K562 (cell line): ENCODE measurements around the gene ZNF165. TPM values are rescaled to one million over a fixed set of nuclear protein-coding genes. Genes with fewer than 3 reads are reported as not detected.

Source experiments
- ARID1B ChIP-seq: fragments of 450-650 bp; IDR thresholded peaks from 2 replicates; pipeline ENCODE4 v1.6.1; 2016; ENCODE audit warnings: antibody characterized with exemption, mild to moderate bottlenecking, inconsistent platforms
- ATF3 ChIP-seq, 2 experiments: fragments of 450-650 bp in 1 of 2; sonication (generic) in 1 of 2; formaldehyde crosslinking in 1 of 2; IDR thresholded peaks in 1 of 2; conservative IDR thresholded peaks in 1 of 2; 2 replicates each; pipeline versions ENCODE4 v1.6.1 to v1.8.1; 2016 to 2023; ENCODE audit warnings: mild to moderate bottlenecking in 2 of 2, moderate library complexity in 2 of 2, inconsistent platforms in 1 of 2, missing genetic modification reagents in 1 of 2
- FOXP1 ChIP-seq: sonication (generic); formaldehyde crosslinking; IDR thresholded peaks from 2 replicates; pipeline ENCODE4 v1.8.0; 2022; ENCODE audit warnings: mild to moderate bottlenecking, missing genetic modification reagents
- FUS ChIP-seq: fragments of 200-400 bp; formaldehyde crosslinking; optimal IDR thresholded peaks from 2 replicates; pipeline ENCODE3; 2017; ENCODE audit warnings: low read depth, low read length
- HCFC1 ChIP-seq: IDR thresholded peaks from 2 replicates; pipeline ENCODE4 v1.6.1; 2012; ENCODE audit warnings: low read depth, low read length, improper control_type of control experiment
- KAT2B ChIP-seq: IDR thresholded peaks from one replicate; pipeline ENCODE4 v1.6.1; 2012; ENCODE audit warnings: low read depth, mild to moderate bottlenecking, control low read depth, inconsistent platforms, low read length, moderate library complexity
- KDM2B ChIP-seq: fragments of 250-450 bp; sonication (Bioruptor Pico); IDR thresholded peaks from 2 replicates; pipeline ENCODE4 v1.8.0; 2021; ENCODE audit warnings: mild to moderate bottlenecking, moderate library complexity
- KLF10 ChIP-seq: fragments of 250-450 bp; sonication (Bioruptor Pico); IDR thresholded peaks from 2 replicates; pipeline ENCODE4 v1.6.1; 2021; ENCODE audit warnings: matching md5 sums
- LCOR ChIP-seq: sonication (generic); formaldehyde crosslinking; IDR thresholded peaks from 2 replicates; pipeline ENCODE4 v1.8.0; 2022; ENCODE audit warnings: mild to moderate bottlenecking, missing genetic modification reagents
- MAFG ChIP-seq: fragments of 450-650 bp; conservative IDR thresholded peaks from 2 replicates; pipeline ENCODE4 v1.6.1; 2016; ENCODE audit warnings: missing genetic modification characterization, missing compliant biosample characterization
- MCM3 ChIP-seq: fragments of 450-650 bp; IDR thresholded peaks from 2 replicates; pipeline ENCODE4 v1.6.1; 2016
- POLR2A ChIP-seq: fragments of 450-650 bp; conservative IDR thresholded peaks from 2 replicates; pipeline ENCODE4 v1.6.1; 2016
- SIRT6 ChIP-seq: IDR thresholded peaks from one replicate; pipeline ENCODE4 v1.6.1; 2012; ENCODE audit warnings: low read depth, mild to moderate bottlenecking, control low read depth, inconsistent platforms, low read length, moderate library complexity
- TAF1 ChIP-seq: IDR thresholded peaks from 2 replicates; pipeline ENCODE4 v1.6.1; 2011; ENCODE audit warnings: mild to moderate bottlenecking, low read length, moderate library complexity; ENCODE audit not compliant: insufficient read depth, control insufficient read depth, severe bottlenecking; ENCODE audit errors: extremely low read depth
- TOE1 ChIP-seq, 2 experiments: fragments of 450-650 bp in 1 of 2; sonication (generic) in 1 of 2; formaldehyde crosslinking in 1 of 2; IDR thresholded peaks; 2 replicates each; pipeline versions ENCODE4 v1.7.1 to v1.8.0; 2016 to 2022; ENCODE audit warnings: borderline replicate concordance in 2 of 2, mild to moderate bottlenecking in 2 of 2, antibody characterized with exemption in 1 of 2, inconsistent platforms in 1 of 2, low read depth in 1 of 2, missing genetic modification reagents in 1 of 2, moderate library complexity in 1 of 2
- XRCC4 ChIP-seq: IDR thresholded peaks from one replicate; pipeline ENCODE4 v1.6.1; 2011; ENCODE audit not compliant: insufficient read depth, insufficient read length; ENCODE audit errors: extremely low read depth
- ZC3H4 ChIP-seq: sonication (generic); formaldehyde crosslinking; IDR thresholded peaks from 2 replicates; pipeline ENCODE4 v1.9.0; 2021; ENCODE audit warnings: missing genetic modification reagents, borderline replicate concordance
- ZC3H8 ChIP-seq: fragments of 450-650 bp; IDR thresholded peaks from 2 replicates; pipeline ENCODE4 v1.6.1; 2017
- ZNF354B ChIP-seq: fragments of 250-450 bp; sonication (Bioruptor Pico); IDR thresholded peaks from 2 replicates; pipeline ENCODE4 v1.4.0; 2020
- ZNF655 ChIP-seq: fragments of 250-450 bp; sonication (Bioruptor Pico); IDR thresholded peaks from 2 replicates; pipeline ENCODE4 v1.5.0; 2021
- ZNF76 ChIP-seq: fragments of 250-450 bp; sonication (Bioruptor Pico); IDR thresholded peaks from 2 replicates; pipeline ENCODE4 v1.4.0; 2020; ENCODE audit warnings: mild to moderate bottlenecking, moderate library complexity, borderline replicate concordance
- ZSCAN32 ChIP-seq: fragments of 450-650 bp; formaldehyde crosslinking; IDR thresholded peaks from 2 replicates; pipeline ENCODE4 v1.4.0; 2020; ENCODE audit warnings: mild to moderate bottlenecking, moderate library complexity
- polyA plus RNA-seq, 8 experiments: library from polyadenylated mRNA; depleted of rRNA in 4 of 8; stranded (reverse) in 5 of 8; unstranded in 3 of 8; fragments of >200 nt; fragmentation: Nextera tagmentation in 2 of 8; fragmentation: Illumina TruSeq in 1 of 8; extraction: Ambion mirVana in 2 of 8; extraction: Trizol in 1 of 8; gene quantifications; 2 replicates each; pipeline versions ENCODE4 v1.2.1 to v1.2.3, GENCODE V29; 2011 to 2014; ENCODE audit warnings: inconsistent platforms in 1 of 8, missing spikeins in 1 of 8
- total RNA-seq, 7 experiments: library from RNA; depleted of rRNA in 6 of 7; stranded (reverse); fragments of >200 nt in 6 of 7; fragmentation: Illumina TruSeq in 2 of 7; extraction: Trizol in 2 of 7; gene quantifications; 2 replicates each; pipeline versions ENCODE4 v1.2.1 to v1.2.3, GENCODE V29; 2011 to 2021; ENCODE audit warnings: low replicate concordance in 1 of 7
- TF ChIP-seq, protein P1 (sequence below): fragments of 250-450 bp; sonication (Bioruptor Pico); IDR thresholded peaks from 2 replicates; pipeline ENCODE4 v1.6.1; 2021; ENCODE audit warnings: mild to moderate bottlenecking
- TF ChIP-seq, protein P2 (sequence below): fragments of 250-450 bp; sonication (Bioruptor Pico); IDR thresholded peaks from 2 replicates; pipeline ENCODE4 v1.8.0; 2021; ENCODE audit warnings: moderate library complexity, mild to moderate bottlenecking, inconsistent platforms

The ZNF165 gene
- total and polyA plus RNA-seq, 9 of the 15 experiments (the other 6 are each of a cell fraction or from before 2014, with no cell fraction given): 0.82 to 3.6 (median 1.2) TPM

GRCh38 chr6:28080631-28081485 lies 490 bp downstream of the ZNF165 start (continued):
- TF ChIP-seq ZNF655 (no peak), ARID1B (no peak; the same call in 1 of the 2 replicates), ZC3H4 (CRISPR knock-in tag) (no peak), KDM2B (CRISPR knock-in tag) (0 out of 2 replicates have a peak, but pooled peaks have one; percentile 28), ZSCAN32 (no peak), POLR2A (peak; percentile 79), FOXP1 (CRISPR knock-in tag) (peak; percentile 41; the same call in 1 of the 2 replicates), LCOR (CRISPR knock-in tag) (no peak; the same call in 1 of the 2 replicates), ZC3H8 (peak; percentile 91; the same call in 1 of the 2 replicates), SIRT6 (no peak), ZNF354B (CRISPR knock-in tag) (no peak; the same call in 1 of the 2 replicates), FUS (no peak), MCM3 (no peak), ATF3 (IDR thresholded peaks at IDR 0.05) (peak; percentile 99), ATF3 (CRISPR knock-in tag; conservative IDR thresholded peaks at IDR 0.05) (peak; percentile 94), XRCC4 (no peak), HCFC1 (peak; percentile 96), KLF10 (no peak), MAFG (no peak), KAT2B (no peak), TOE1 (IDR thresholded peaks at IDR 0.05; ENCODE audit: borderline replicate concordance) (peak; percentile 91), TOE1 (CRISPR knock-in tag; IDR thresholded peaks at IDR 0.05; ENCODE audit: borderline replicate concordance, low read depth) (no peak), ZNF76 (CRISPR knock-in tag) (peak; percentile 50; the same call in 1 of the 2 replicates), TAF1 (peak; percentile 26)
- TF ChIP-seq, protein P1, sequence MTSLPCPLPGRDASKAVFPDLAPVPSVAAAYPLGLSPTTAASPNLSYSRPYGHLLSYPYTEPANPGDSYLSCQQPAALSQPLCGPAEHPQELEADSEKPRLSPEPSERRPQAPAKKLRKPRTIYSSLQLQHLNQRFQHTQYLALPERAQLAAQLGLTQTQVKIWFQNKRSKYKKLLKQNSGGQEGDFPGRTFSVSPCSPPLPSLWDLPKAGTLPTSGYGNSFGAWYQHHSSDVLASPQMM (CRISPR knock-in tag): no peak
- TF ChIP-seq, protein P2, sequence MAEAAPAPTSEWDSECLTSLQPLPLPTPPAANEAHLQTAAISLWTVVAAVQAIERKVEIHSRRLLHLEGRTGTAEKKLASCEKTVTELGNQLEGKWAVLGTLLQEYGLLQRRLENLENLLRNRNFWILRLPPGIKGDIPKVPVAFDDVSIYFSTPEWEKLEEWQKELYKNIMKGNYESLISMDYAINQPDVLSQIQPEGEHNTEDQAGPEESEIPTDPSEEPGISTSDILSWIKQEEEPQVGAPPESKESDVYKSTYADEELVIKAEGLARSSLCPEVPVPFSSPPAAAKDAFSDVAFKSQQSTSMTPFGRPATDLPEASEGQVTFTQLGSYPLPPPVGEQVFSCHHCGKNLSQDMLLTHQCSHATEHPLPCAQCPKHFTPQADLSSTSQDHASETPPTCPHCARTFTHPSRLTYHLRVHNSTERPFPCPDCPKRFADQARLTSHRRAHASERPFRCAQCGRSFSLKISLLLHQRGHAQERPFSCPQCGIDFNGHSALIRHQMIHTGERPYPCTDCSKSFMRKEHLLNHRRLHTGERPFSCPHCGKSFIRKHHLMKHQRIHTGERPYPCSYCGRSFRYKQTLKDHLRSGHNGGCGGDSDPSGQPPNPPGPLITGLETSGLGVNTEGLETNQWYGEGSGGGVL (CRISPR knock-in tag): no peak
